SK-N-SH (cell line): ENCODE results near the gene RAI14.

Experiments
- GABPA ChIP-seq: IDR thresholded peaks from 2 replicates; pipeline ENCODE4 v1.4.0; 2012; ENCODE audit warnings: low read depth, mild to moderate bottlenecking
- MXI1 ChIP-seq: IDR thresholded peaks from 2 replicates; pipeline ENCODE4 v1.6.1; 2012; ENCODE audit warnings: mild to moderate bottlenecking, low read depth, low read length, improper control_type of control experiment
- NFIC ChIP-seq: IDR thresholded peaks from 2 replicates; pipeline ENCODE4 v1.4.0; 2012; ENCODE audit warnings: borderline replicate concordance
- SMC3 ChIP-seq: IDR thresholded peaks from 2 replicates; pipeline ENCODE4 v1.6.1; 2012; ENCODE audit warnings: low read depth, low read length, improper control_type of control experiment
- YY1 ChIP-seq: IDR thresholded peaks from 2 replicates; pipeline ENCODE4 v1.4.0; 2012; ENCODE audit warnings: low read depth, mild to moderate bottlenecking
- TF ChIP-seq, protein P1 (sequence below): fragments of 200-600 bp; sonication (generic); IDR thresholded peaks from 2 replicates; pipeline ENCODE4 v1.6.1; 2017; ENCODE audit warnings: antibody characterized with exemption, mild to moderate bottlenecking, moderate library complexity
- TF ChIP-seq, protein P2 (sequence below): fragments of 150-350 bp; IDR thresholded peaks from 2 replicates; pipeline ENCODE4 v1.6.1; 2017; ENCODE audit warnings: antibody characterized with exemption, low read length, low read depth, borderline replicate concordance
- TF ChIP-seq, protein P3 (sequence below): IDR thresholded peaks from 2 replicates; pipeline ENCODE4 v1.4.0; 2012; ENCODE audit warnings: low read depth

DNA sequence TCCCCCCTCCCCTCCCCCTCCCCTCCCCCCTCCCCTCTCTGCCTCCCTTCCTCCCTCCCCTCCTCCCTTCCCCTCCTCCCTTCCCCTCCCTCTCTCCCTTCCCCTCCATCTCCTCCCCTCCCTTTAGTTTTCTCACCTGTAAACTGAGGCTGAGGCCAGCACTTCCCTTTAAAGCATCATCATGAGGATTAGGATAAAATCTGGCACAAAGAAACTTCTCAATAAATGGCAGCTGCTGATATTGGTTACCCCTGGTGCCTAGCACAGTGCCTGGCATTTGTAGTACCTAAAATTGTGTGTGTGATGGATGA lies 41.9 kb downstream of the RAI14 start:
- no peak for TF ChIP-seq MXI1
- TF ChIP-seq NFIC = no peak
- TF ChIP-seq, protein P1, sequence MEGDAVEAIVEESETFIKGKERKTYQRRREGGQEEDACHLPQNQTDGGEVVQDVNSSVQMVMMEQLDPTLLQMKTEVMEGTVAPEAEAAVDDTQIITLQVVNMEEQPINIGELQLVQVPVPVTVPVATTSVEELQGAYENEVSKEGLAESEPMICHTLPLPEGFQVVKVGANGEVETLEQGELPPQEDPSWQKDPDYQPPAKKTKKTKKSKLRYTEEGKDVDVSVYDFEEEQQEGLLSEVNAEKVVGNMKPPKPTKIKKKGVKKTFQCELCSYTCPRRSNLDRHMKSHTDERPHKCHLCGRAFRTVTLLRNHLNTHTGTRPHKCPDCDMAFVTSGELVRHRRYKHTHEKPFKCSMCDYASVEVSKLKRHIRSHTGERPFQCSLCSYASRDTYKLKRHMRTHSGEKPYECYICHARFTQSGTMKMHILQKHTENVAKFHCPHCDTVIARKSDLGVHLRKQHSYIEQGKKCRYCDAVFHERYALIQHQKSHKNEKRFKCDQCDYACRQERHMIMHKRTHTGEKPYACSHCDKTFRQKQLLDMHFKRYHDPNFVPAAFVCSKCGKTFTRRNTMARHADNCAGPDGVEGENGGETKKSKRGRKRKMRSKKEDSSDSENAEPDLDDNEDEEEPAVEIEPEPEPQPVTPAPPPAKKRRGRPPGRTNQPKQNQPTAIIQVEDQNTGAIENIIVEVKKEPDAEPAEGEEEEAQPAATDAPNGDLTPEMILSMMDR = no peak
- TF ChIP-seq, protein P2, sequence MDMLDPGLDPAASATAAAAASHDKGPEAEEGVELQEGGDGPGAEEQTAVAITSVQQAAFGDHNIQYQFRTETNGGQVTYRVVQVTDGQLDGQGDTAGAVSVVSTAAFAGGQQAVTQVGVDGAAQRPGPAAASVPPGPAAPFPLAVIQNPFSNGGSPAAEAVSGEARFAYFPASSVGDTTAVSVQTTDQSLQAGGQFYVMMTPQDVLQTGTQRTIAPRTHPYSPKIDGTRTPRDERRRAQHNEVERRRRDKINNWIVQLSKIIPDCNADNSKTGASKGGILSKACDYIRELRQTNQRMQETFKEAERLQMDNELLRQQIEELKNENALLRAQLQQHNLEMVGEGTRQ = no peak
- no peak for TF ChIP-seq SMC3
- TF ChIP-seq, protein P3, sequence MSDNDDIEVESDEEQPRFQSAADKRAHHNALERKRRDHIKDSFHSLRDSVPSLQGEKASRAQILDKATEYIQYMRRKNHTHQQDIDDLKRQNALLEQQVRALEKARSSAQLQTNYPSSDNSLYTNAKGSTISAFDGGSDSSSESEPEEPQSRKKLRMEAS = no peak
- no peak for TF ChIP-seq YY1
- no peak for TF ChIP-seq GABPA
